HL-60 (cell line): ENCODE data around the gene CBFA2T2.
A peak's percentile ranks its signal among the peaks of the same experiment; 100 is the strongest.

Experiments
- DNase-seq, 2 experiments: peaks; one replicate each; pipeline ENCODE4 v3.0.0-alpha.2; 2010 to 2020; ENCODE audit warnings: low read depth in 1 of 2, low spot score in 1 of 2
- H3K27ac ChIP-seq: fragments of 250-450 bp; sonication (Bioruptor Pico); replicated peaks from 2 replicates; pipeline ENCODE4 v1.5.1; 2020; ENCODE audit warnings: mild to moderate bottlenecking, moderate library complexity
- H3K27me3 ChIP-seq: fragments of 250-450 bp; sonication (Bioruptor Pico); 2 replicates; pipeline ENCODE4 v1.5.1; 2021; ENCODE audit warnings: mild to moderate bottlenecking, moderate library complexity; ENCODE audit not compliant: insufficient read depth, poor library complexity, severe bottlenecking
- H3K4me3 ChIP-seq: replicated peaks from 2 replicates; pipeline ENCODE4 v1.5.1; 2011; ENCODE audit warnings: mild to moderate bottlenecking, control low read depth, low read length; ENCODE audit not compliant: insufficient read depth
- GABPA ChIP-seq: IDR thresholded peaks from 2 replicates; pipeline ENCODE4 v1.6.1; 2012; ENCODE audit warnings: low read depth
- POLR2AphosphoS5 ChIP-seq: IDR thresholded peaks from 2 replicates; pipeline ENCODE4 v1.6.1; 2012; ENCODE audit warnings: low read depth
- REST ChIP-seq: IDR thresholded peaks from 2 replicates; pipeline ENCODE4 v1.6.1; 2012; ENCODE audit warnings: low read depth; ENCODE audit not compliant: insufficient replicate concordance
- SPI1 ChIP-seq: IDR thresholded peaks from 2 replicates; pipeline ENCODE4 v1.6.1; 2012; ENCODE audit warnings: low read depth, mild to moderate bottlenecking, borderline replicate concordance
- TF ChIP-seq, protein P1 (sequence below): IDR thresholded peaks from one replicate; pipeline ENCODE4 v1.5.1; 2011; ENCODE audit warnings: low read length, control low read depth, inconsistent platforms; ENCODE audit not compliant: insufficient read depth

The CBFA2T2 gene

DNA sequence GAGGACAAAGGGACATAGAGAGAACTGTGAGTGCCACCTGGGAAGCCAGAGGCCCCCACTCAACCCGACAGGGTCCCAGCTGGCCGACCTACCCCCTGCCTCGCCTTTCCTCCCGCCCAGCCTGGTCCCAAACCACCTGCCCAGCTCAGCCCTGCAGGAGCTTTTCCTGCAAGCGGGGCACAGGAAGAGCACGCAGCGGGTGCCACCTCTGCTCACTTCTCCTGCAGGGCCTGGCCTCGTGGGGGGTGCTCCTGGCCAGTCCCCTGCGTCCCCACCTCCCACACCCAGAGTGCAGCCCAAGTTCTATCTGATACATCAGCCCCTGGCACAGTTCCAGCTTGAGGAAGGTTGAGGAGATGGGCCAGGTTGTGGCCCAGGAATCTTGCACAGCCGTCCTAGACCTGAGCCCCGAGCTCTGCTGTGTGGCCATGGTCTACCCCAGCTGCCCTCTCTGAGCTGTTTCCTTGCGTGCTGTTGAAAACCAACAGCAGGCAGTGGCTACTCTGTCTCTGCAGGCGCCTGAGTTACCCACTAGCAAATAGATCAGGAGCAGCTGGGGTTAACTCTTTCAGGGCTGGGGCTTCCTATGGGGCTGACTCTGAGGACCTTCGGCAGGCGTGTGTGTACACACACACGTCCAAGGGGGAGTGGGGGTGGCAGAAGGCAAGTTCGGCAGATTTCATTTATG lies 182.7 kb downstream of the CBFA2T2 start:
- Histone ChIP-seq H3K4me3 (no peak overlapping the region), H3K27ac (no peak overlapping the region), H3K27me3 (no peaks in the 10 kb centered on the region)
- no peak for DNase-seq
- TF ChIP-seq GABPA: no peak
- no peak for TF ChIP-seq SPI1
- TF ChIP-seq POLR2AphosphoS5: no peak
- TF ChIP-seq, protein P1, sequence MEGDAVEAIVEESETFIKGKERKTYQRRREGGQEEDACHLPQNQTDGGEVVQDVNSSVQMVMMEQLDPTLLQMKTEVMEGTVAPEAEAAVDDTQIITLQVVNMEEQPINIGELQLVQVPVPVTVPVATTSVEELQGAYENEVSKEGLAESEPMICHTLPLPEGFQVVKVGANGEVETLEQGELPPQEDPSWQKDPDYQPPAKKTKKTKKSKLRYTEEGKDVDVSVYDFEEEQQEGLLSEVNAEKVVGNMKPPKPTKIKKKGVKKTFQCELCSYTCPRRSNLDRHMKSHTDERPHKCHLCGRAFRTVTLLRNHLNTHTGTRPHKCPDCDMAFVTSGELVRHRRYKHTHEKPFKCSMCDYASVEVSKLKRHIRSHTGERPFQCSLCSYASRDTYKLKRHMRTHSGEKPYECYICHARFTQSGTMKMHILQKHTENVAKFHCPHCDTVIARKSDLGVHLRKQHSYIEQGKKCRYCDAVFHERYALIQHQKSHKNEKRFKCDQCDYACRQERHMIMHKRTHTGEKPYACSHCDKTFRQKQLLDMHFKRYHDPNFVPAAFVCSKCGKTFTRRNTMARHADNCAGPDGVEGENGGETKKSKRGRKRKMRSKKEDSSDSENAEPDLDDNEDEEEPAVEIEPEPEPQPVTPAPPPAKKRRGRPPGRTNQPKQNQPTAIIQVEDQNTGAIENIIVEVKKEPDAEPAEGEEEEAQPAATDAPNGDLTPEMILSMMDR: no peak

- Histone ChIP-seq H3K4me3 (no peak overlapping the region), H3K27ac (no peak overlapping the region), H3K27me3 (no peaks in the 10 kb centered on the region)
- DNase-seq: no peak
- TF ChIP-seq POLR2AphosphoS5 (no peak), REST (no peak), SPI1 (no peak), GABPA (no peak)
- TF ChIP-seq, protein P1: no peak
Observed at GRCh38 chr20:33673114-33673409, 183.2 kb downstream of the CBFA2T2 start.

GRCh38 chr20:33673410-33674293 lies 183.8 kb downstream of the CBFA2T2 start:
- Histone ChIP-seq H3K27ac (peak overlapping the region; percentile 37; the same call in 1 of the 2 replicates), H3K27me3 (no peaks in the 10 kb centered on the region), H3K4me3 (peak overlapping the region; percentile 48)
- no peak for DNase-seq
- no peak for TF ChIP-seq POLR2AphosphoS5
- TF ChIP-seq, protein P1: no peak
- TF ChIP-seq SPI1: no peak
- TF ChIP-seq GABPA: no peak
- no peak for TF ChIP-seq REST
